ENCODE results near the gene MMP14. TPM values are rescaled to one million over a fixed set of nuclear protein-coding genes. Genes with fewer than 3 reads are reported as not detected.

Gene MMP14
- total RNA-seq, 1 donor = 1.6 TPM

Small RNA genes within 50 kb of the gene (small RNA-seq; reads per million reads assigned to genes)
- not detected for gene RF00019

Other genes starting within 250 kb of the MMP14 start
- gene DAD1, start 247.4 kb upstream of the MMP14 start, total RNA-seq = 195 TPM
- gene ABHD4, start 238.3 kb upstream of the MMP14 start, total RNA-seq = 26.7 TPM
- under 0.01 TPM for gene OR6J1, start 192.2 kb upstream of the MMP14 start, total RNA-seq
- gene OXA1L, start 69.9 kb upstream of the MMP14 start, total RNA-seq = 138 TPM
- gene SLC7A7, start 21.1 kb upstream of the MMP14 start, total RNA-seq = 1.9 TPM
- gene MRPL52, start 6.7 kb upstream of the MMP14 start, total RNA-seq = 16.2 TPM
- gene LRP10, start 35.2 kb downstream of the MMP14 start, total RNA-seq = 47.9 TPM
- under 0.01 TPM for gene REM2, start 46.6 kb downstream of the MMP14 start, total RNA-seq
- gene RBM23, start 82.6 kb downstream of the MMP14 start, total RNA-seq = 84.6 TPM
- 75.9 TPM for gene PRMT5, start 92.8 kb downstream of the MMP14 start, total RNA-seq
- gene HAUS4, start 120.5 kb downstream of the MMP14 start, total RNA-seq = 73.8 TPM
- 1.9 TPM for gene AJUBA, start 146.0 kb downstream of the MMP14 start, total RNA-seq
- 29.9 TPM for gene C14orf93, start 173.6 kb downstream of the MMP14 start, total RNA-seq
- gene PSMB5, start 198.3 kb downstream of the MMP14 start, total RNA-seq = 100 TPM
- gene PSMB11, start 205.6 kb downstream of the MMP14 start, total RNA-seq = not detected
- gene CDH24, start 220.9 kb downstream of the MMP14 start, total RNA-seq = 1.6 TPM

Measured in hematopoietic multipotent progenitor cell (in vitro differentiated cells).